HG03521 (cell line): ENCODE measurements around the gene KRTAP9-7.

ENCODE experiments used
- ATAC-seq: cut with Tn5 transposase; IDR thresholded peaks from one replicate; pipeline ENCODE4 v1.9.1; 2021; ENCODE audit warnings: mild to moderate bottlenecking, moderate library complexity; ENCODE audit not compliant: unreplicated experiment

The KRTAP9-7 gene

GRCh38 chr17:41318231-41318630, 42.7 kb downstream of the KRTAP9-7 start:
- no peak for ATAC-seq

- ATAC-seq = no peak
Measured at GRCh38 chr17:41322094-41322902, 46.8 kb downstream of the KRTAP9-7 start.

GRCh38 chr17:41322903-41323895, 47.7 kb downstream of the KRTAP9-7 start:
- ATAC-seq = no peak

GRCh38 chr17:41324180-41325075, 48.9 kb downstream of the KRTAP9-7 start:
- ATAC-seq = no peak

- no peak for ATAC-seq
Measured at GRCh38 chr17:41325126-41325525, 49.6 kb downstream of the KRTAP9-7 start.

- no peak for ATAC-seq
Measured at GRCh38 chr17:41325611-41326010, 50.1 kb downstream of the KRTAP9-7 start.
